TTC549 (cell line): ENCODE results near the gene OSCAR.

Experiments used
- FAIRE-seq: peaks from 2 replicates; lab custom pipeline; 2012; peaks lifted over from hg19 to GRCh38; lab: Jason Lieb, UNC

The OSCAR gene

DNA sequence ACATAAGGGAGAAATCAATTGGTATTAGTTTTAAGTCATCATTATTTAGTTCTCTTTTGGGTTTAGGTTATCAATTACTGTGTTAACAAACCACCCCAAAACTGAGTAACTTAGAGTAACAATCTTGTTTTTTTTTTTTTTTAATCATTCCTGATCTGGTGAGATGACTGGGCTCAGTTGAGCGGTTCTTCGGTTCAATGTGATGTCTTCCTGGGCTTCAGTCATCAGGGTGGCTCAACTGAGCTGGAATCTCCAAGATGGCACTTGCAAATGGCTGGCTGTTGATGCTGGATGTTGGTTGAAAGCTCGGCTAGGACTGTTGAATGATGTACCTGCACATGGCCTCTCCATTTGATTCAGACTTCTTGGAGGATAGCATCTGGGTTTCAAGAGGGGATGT lies 16.2 kb downstream of the OSCAR start:
- FAIRE-seq, result no peak

GRCh38 chr19:54081032-54081431 lies 19.6 kb downstream of the OSCAR start, which contains the start of gene TARM1:
Gene TARM1, minus strand, starts transcription at chr19:54081365. Its CDS starts 25 bp downstream, at chr19:54081340.
- FAIRE-seq, result no peak

DNA sequence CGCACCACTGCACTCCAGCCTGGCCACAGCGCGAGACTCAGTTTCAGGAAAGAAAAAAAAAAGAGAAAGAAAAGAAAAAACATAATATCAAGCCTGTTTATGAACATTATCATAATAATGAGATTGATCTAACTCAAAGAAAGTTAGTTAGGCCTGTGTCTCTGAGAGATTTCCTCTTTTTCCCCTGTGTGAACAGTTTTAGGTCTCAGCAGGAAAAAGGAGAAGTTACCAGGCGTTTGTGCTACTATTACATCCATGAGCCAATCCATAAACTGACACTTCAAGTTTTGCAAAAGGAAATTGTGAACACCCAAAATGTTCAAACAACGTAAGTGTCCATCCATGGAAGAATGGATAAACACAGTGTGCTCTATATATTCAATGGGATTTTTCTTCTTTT lies 23.3 kb downstream of the OSCAR start:
- FAIRE-seq, result no peak

DNA sequence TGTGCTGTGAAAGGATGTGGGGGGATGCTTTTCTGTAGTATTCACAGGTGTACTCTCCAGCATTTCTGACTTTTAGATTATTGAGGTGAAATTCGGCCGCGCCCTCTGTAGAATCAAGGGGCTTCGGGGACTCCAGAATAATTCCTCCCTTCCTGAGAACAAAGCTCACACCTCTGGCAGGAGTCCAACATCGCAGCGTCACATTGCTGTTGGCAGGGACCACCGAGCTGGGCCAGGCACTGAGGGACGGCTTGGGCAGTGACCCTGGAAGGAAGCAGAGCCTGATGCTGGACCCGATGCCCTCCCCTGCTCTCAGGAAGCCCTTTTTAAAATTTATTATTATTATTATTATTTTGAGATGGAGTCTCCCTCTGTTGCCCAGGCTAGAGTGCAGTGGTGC lies 25.8 kb downstream of the OSCAR start:
- no peak for FAIRE-seq

GRCh38 chr19:54073829-54074228 lies 26.8 kb downstream of the OSCAR start:
- no peak for FAIRE-seq

- no peak for FAIRE-seq
Measured at GRCh38 chr19:54069470-54069869, 31.1 kb downstream of the OSCAR start.

DNA sequence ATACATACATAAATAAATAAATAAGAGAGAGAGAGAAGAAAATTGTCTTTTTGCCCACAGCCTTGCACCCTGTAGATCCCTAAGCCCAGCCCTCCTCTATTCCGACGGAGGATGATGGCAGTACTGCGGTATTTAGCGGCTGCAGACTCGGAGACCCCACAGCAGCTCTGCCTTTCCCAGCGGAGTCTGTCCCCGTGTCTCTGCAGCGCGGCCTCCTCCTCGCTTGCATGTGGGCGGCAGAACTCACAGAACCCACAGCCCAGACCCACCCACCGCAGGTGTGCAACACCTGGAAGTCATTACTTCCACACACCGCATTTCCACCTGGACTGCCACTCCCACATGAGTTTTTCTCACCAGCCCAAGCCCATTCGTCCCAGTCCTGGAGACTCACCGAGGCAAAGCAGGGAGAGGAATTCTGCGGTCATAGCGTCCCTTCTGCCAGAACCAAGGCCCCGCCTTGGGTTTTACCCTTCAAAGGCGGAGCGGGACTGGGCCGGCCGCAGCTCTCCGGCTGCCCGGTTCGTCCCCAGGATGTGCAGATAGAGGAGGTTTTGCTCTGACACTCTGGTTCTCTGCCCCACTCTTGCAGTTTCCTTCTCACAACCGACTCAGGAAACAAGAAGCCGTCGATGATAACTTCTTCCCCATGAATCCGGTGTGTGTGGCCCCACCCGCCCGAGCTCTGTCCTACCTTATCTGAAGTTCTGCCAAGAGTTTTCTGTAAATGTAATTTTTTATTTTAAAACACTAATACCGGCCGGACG lies 37.1 kb downstream of the OSCAR start, which contains the start of gene VSTM1:
Gene VSTM1 (minus strand): TSS at position 548 of the 767 bp plus-strand sequence. CDS start 120 bp downstream, at position 428.
- FAIRE-seq, result no peak

- no peak for FAIRE-seq
Measured at GRCh38 chr19:54062643-54063042, 38.0 kb downstream of the OSCAR start.

GRCh38 chr19:54047616-54048015 lies 53.0 kb downstream of the OSCAR start:
- no peak for FAIRE-seq

- no peak for FAIRE-seq
Measured at GRCh38 chr19:54045771-54046170, 54.8 kb downstream of the OSCAR start.
